Right lobe of liver (tissue), 6 donors: Measurements from ENCODE around the gene SH2D3C. TPM values are rescaled to one million over a fixed set of nuclear protein-coding genes. Genes with fewer than 3 reads are reported as not detected.

ENCODE experiments used
- ATAC-seq, 4 donors: fragments of 200-7000 bp; cut with Tn5 transposase; one replicate each; pipeline ENCODE4 v1.9.1; 2020; ENCODE audit warnings: mild to moderate bottlenecking in 4 of 4, moderate library complexity in 4 of 4
- DNase-seq, 3 donors: peaks; one replicate each; pipeline ENCODE4 v3.0.0-alpha.2; 2020
- H3K27ac ChIP-seq, 3 donors: fragments of 200-600 bp; one replicate each; pipeline ENCODE4 v1.8.0; 2022
- H3K27me3 ChIP-seq, 2 donors: fragments of 200-600 bp; one replicate each; pipeline ENCODE4 v1.8.0; 2022
- H3K36me3 ChIP-seq, 4 donors: fragments of 200-600 bp; sonication (generic) in 1 of 4; one replicate each; pipeline versions ENCODE4 v1.5.1 to v1.8.0; 2017 to 2022; ENCODE audit warnings: control low read depth in 1 of 4
- H3K4me1 ChIP-seq, 4 donors: fragments of 200-600 bp; sonication (generic) in 1 of 4; one replicate each; pipeline versions ENCODE4 v1.5.1 to v1.8.0; 2017 to 2022; ENCODE audit warnings: control low read depth in 1 of 4
- H3K4me3 ChIP-seq, 3 donors: fragments of 200-600 bp; one replicate each; pipeline ENCODE4 v1.8.0; 2022
- H3K9me3 ChIP-seq, 4 donors: fragments of 200-600 bp; sonication (generic) in 1 of 4; one replicate each; pipeline versions ENCODE4 v1.5.1 to v1.8.0; 2017 to 2022; ENCODE audit warnings: control low read depth in 1 of 4
- CTCF ChIP-seq, 4 donors: fragments of 200-600 bp in 3 of 4; fragments of 450-650 bp in 1 of 4; IDR thresholded peaks; one replicate each; pipeline versions ENCODE4 v1.5.1 to v1.8.0; 2016 to 2022; ENCODE audit warnings: antibody characterized with exemption in 4 of 4, mild to moderate bottlenecking in 2 of 4
- POLR2A ChIP-seq: fragments of 450-650 bp; IDR thresholded peaks from one replicate; pipeline ENCODE4 v1.6.1; 2017; ENCODE audit warnings: antibody characterized with exemption, mild to moderate bottlenecking
- WGBS: methylation state at CpG from one replicate; pipeline ENCODE4 v1.1.6; 2018; ENCODE audit warnings: low coverage, low lambda C conversion rate; ENCODE audit not compliant: insufficient coverage; ENCODE audit errors: missing lambda C conversion rate; 5-methylcytosine and 5-hydroxymethylcytosine counted together
- intact Hi-C, 2 donors: fragments of 100-400 bp; cut with DNase I; formaldehyde crosslinking; loops; one replicate each; pipeline versions ENCODE4 v1.11.2 to v1.14.1; 2022
- total RNA-seq, 6 experiments: library from RNA; depleted of rRNA in 2 of 6; stranded (reverse); fragments of >200 nt in 2 of 6; fragmentation: NEBNext Ultra II Directional in 3 of 6; extraction: Animal tissue kit (Norgen Biotek cat#: 25700) in 3 of 6; gene quantifications; one replicate each; pipeline versions ENCODE4 v1.1.0 to v1.2.4, GENCODE V29; 2016 to 2023
- donor health status: DM: no; HTN: yes; CAD: no.
- donor health status: DM: no; HTN: no; CAD: no.
- donor health status: DM: no; HTN: no; CAD: no.
- donor health status: DM: no; HTN: yes; CAD: no.
- donor health status: DM: no; HTN: yes; CAD: no.

The SH2D3C gene
- total RNA-seq, 6 experiments from 2014 or later: 1.7 to 5.6 (median 2.7) TPM

GRCh38 chr9:127733614-127734013 is 44.9 kb downstream of the SH2D3C start:
- no peak for TF ChIP-seq POLR2A
- TF ChIP-seq CTCF (IDR thresholded peaks at IDR 0.05): no peak
- intact Hi-C loops: loop anchor here (5.0 to 10.0 kb wide), 3 partner anchors 141 to 146 kb away; partner anchors contain the start of gene AK1 (in 1 of the 2)
- DNase-seq: no peak
- Histone ChIP-seq H3K27ac (no peak overlapping the region), H3K4me1 (peaks cover 0 to 6% (median 3%) of the 10 kb centered on the region in 4 donors), H3K4me3 (no peak overlapping the region), H3K36me3 (no peaks in the 10 kb centered on the region), H3K9me3 (no peaks in the 10 kb centered on the region), H3K27me3 (no peaks in the 10 kb centered on the region)
- no peak for ATAC-seq
- 60% methylated on average over 1 of the region's 2 CpGs for WGBS

GRCh38 chr9:127732444-127732843 is 46.0 kb downstream of the SH2D3C start:
- no peak for TF ChIP-seq POLR2A
- no peak for TF ChIP-seq CTCF (IDR thresholded peaks at IDR 0.05)
- WGBS: 60% methylated on average over 1 of the region's 21 CpGs
- Histone ChIP-seq H3K4me3 (no peak overlapping the region), H3K27ac (no peak overlapping the region), H3K9me3 (no peaks in the 10 kb centered on the region), H3K4me1 (peaks cover 0 to 6% (median 3%) of the 10 kb centered on the region in 4 donors), H3K36me3 (no peaks in the 10 kb centered on the region), H3K27me3 (no peaks in the 10 kb centered on the region)
- intact Hi-C loops: loop anchor here (5.0 to 10.0 kb wide), 3 partner anchors 140 to 145 kb away; partner anchors contain the start of gene AK1 (in 1 of the 2)
- no peak for ATAC-seq
- no peak for DNase-seq

GRCh38 chr9:127731938-127732337 is 46.5 kb downstream of the SH2D3C start:
- Histone ChIP-seq H3K27me3 (no peaks in the 10 kb centered on the region), H3K36me3 (no peaks in the 10 kb centered on the region), H3K9me3 (no peaks in the 10 kb centered on the region), H3K4me1 (peaks cover 0 to 6% (median 3%) of the 10 kb centered on the region in 4 donors), H3K27ac (no peak overlapping the region), H3K4me3 (no peak overlapping the region)
- intact Hi-C loops: loop anchor here (5.0 to 10.0 kb wide), 3 partner anchors 140 to 145 kb away; partner anchors contain the start of gene AK1 (in 1 of the 2)
- DNase-seq: no peak
- TF ChIP-seq POLR2A: no peak
- no peak for TF ChIP-seq CTCF (IDR thresholded peaks at IDR 0.05)
- no peak for ATAC-seq
- 71% methylated on average over 5 of the region's 16 CpGs for WGBS

GRCh38 chr9:127730799-127731410 is 47.6 kb downstream of the SH2D3C start:
- DNase-seq (no peak), ATAC-seq (no peak)
- H3K27ac ChIP-seq: no peak overlapping the region
- H3K27me3 ChIP-seq: no peaks in the 10 kb centered on the region
- TF ChIP-seq CTCF (IDR thresholded peaks at IDR 0.05) (no peak), POLR2A (no peak)
- intact Hi-C loops: loop anchor here (5.0 to 10.0 kb wide), 3 partner anchors 139 to 144 kb away; partner anchors contain the start of gene AK1 (in 1 of the 2)
- H3K4me3 ChIP-seq: no peak overlapping the region
- H3K36me3 ChIP-seq: no peaks in the 10 kb centered on the region
- no peaks in the 10 kb centered on the region for H3K9me3 ChIP-seq
- H3K4me1 ChIP-seq: peaks cover 0 to 6% (median 3%) of the 10 kb centered on the region in 4 donors
- WGBS: no CpG with 5 or more reads among the region's 9 CpGs
